HG02852 (cell line): ENCODE data around the gene SLC27A3.

Source experiments
- ATAC-seq: cut with Tn5 transposase; IDR thresholded peaks from one replicate; pipeline ENCODE4 v1.9.1; 2021; ENCODE audit warnings: mild to moderate bottlenecking, moderate library complexity; ENCODE audit not compliant: unreplicated experiment

SLC27A3 gene

DNA sequence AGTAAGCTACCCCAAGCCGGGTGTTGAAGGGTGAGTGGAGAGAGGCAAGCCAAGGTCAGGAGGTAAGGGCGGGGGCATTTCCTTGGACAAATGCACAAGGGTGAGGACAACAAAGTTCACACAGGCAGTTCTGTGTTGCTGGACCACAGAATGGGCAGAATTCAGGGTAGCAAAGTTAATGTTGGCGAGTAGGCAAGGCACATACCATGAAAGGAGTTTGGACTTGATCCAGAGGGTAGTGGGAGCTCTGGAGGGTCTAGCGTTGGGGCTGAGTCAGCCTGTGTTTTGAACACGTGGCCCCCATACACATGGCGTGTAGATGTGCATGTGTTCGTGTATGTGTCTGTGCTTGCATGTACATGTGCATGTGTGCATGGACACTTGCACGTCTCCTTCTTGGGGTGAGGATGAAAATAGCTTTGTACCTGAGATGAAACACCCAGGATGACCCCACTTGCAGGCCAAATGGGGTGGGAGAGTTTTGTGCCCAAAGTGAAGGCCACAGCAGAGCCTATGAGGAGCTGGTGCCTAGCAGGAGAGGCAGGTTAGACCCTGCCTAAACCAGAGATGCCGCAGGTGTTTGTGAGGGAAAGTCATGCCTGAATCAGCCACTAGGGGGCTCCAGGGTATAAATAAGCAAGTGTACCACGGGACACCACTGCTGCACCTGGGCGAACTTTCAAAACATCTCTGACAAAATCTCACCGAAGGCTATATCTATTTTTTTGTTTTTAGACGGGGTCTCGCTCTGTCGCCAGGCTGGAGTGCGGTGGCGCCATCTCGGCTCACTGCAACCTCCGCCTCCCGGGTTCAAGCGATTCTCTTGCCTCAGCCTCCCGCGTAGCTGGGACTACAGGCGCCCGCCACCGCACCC lies 21.8 kb downstream of the SLC27A3 start:
- ATAC-seq, result no peak

DNA sequence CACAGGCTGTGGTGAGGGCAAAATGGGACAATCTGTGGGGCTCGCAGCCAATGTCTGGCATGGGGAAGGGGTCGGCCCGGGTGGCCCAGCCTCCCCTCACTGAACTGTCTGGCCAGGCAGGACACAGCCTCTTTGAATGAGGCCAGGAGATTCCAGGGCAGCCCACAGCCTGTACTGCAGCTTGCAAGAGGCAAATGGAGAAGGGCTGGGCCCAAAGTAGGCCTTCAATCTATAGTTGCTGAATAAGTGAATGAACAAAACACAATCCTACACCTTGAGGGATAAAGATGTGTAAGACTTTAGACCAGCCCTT lies 23.2 kb downstream of the SLC27A3 start:
- no peak for ATAC-seq

DNA sequence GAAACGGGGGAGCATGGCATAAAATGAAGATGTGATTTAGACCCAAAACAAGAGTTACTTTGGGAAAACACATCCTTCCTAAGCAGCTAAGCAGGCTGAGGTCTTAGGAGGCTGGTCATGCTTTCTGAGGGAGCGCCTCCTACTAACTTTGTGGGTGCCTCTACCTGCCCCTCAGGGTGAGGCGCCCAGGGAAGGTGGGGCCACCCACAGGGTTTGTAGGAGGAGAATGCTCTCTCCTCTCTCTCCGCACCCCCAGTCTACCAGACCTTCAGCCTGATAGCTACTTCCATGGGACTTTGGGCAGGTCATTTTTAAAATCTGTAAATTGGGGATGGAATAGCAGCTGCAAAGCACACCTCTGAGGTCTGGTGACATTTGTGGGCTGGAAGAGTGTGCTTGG lies 23.8 kb downstream of the SLC27A3 start:
- no peak for ATAC-seq

DNA sequence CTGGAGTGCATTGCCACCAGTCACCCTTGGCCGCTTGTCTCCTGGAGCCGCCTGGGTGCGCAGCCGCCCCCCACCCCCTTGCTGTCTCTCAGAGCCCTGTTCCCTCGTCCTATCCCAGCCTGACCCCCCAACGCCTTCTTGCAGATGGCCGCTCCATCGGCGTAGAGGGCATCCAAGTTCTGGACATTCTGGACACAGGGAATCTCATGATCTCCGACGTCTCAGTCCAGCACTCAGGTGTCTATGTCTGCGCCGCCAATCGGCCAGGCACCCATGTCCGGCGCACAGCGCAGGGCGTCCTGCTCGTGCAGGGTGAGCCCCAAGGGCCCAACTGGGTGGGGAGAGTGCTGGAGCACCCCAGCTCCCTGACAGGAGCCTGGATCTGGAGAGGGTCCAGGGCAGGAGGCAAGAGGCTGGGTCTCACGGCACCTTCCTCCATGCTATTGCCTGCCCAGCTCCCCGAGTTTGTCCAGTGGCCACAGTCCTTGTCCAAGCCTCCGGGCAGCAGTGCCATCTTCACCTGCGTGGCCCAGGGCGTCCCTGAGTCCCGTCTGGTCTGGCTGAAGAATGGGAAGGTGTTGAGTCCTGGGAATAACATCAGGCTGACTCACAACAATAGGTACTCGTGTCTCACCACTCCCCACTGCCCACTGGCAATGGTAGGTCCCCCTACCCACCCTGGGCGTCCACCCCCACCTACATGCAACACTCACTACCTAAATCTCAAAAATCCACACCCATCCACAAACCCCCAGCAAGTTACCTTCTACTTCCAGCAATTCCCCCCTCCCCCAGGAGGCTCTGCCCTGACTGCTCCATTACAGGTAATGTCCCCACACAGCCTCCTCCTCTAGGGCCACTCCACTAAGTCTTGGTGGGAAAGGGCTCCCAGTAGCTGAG lies 24.6 kb downstream of the SLC27A3 start:
- ATAC-seq, result no peak

DNA sequence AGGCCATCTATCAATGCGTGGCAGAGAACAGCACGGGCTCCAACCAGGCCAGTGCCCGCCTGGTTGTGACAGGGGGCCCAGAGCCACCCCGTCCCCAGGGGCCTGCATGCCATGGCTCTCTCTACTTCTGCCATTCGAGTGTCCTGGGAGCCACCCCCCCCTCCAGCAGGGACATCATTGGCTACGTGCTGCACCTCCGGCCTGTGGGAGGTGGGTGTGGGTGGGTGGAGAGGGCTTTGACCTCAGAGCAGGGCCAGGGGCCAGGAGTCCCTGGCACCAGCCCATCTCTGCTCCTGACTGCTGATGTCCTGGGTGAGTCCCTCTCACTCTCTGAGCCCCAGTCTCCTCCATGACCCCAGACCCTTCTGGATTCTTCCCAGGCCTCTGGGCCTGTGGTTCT lies 25.3 kb downstream of the SLC27A3 start:
- no peak for ATAC-seq

DNA sequence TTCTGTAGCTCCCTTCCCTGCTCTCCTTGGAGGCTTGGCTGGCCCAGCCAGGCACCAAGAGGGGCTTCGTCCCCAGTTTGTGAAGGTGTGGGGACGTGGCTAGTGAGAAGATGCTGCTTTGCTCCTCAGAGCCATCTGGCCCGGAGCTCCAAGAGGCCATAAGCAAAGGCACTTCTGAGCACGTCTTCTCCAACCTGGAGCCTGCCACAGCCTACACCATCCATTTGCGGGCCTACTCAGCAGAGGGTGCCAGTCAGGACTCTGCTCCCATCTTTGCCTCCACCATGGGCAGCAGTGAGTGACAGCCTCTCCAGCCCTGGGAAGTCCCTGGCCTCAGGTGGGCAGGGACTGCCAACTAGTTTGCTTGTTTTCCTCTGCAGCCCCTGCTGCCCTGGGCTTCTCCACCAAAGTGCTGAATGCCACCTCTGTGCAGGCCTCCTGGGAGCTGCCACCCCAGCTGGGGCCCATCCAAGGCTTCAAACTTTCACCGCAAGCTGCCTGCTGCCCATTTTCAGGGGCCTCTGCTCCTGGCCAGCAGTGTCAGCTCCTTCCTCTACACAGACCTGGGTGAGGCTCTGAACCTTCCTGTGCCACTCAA lies 25.9 kb downstream of the SLC27A3 start:
- ATAC-seq, result no peak

DNA sequence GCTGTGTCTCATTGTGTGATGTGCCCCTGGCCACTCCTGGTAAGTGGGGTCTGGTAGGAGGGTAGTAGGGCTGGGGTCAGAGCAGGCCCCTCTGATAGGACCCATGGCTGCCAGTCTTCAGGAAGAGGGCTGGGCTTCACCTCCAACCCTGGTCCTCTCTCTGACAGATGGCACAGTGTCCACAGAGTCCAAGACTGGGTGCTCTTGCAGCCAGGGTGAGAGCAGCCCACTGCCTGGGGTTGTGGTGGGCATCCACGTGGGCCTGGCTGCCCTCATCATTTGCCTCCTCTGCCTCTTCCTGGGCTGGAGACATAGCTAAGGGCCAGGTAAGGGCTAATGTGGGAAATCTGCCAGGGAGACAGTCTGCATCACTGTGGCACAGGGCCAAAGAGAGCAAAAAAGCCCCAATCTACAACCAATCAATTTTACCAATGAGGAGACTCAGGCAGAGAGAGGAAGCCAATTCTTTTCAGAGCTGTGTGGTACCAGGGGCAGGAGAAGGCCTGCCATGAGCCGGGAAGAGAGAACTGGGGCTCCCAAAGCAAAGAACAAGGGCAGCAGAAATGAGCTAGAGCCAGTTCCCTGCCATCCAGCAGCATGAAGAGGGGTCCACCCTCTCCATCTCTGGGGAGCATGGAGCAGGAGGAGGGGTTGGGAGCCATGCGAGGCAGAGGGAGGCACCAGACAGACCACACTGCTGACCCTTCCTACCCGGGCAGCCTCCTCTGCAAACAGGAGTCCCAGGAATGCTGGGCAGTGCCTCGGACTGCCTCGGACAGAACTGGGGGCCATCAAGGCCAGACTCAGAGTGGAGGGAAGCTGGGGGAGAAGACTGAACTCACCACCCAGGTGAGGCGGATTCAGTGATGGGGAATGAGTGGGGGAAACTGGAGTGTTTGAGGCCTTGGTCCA lies 26.8 kb downstream of the SLC27A3 start:
- no peak for ATAC-seq

DNA sequence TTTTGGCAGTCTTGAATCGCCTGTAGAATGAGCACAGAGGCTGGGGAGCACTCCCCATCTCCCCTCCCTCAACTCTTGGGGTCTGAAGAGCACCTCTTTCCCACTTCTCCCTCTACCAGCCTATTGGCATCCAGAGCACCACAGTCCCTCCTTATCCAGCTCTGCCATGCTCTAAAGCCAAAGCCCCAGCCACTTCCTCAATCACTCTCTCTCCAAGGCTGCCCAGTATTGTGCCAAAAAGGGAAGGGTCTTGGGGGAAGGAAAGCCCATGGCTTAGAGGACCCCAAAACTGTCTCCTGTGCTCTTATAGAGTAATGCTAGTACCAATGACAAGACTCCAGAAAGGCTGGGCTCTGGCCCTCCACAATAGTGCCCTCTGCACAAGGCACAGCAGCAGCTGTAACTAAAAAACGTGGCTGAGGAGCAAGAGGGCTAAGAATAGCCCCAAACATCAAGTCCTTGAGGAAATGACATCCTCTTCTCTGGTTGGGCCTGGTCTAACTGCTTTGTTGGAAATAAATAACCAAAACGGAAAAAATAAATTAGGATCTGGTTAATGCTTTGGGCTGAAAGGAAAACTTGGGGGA lies 28.4 kb downstream of the SLC27A3 start:
- no peak for ATAC-seq

DNA sequence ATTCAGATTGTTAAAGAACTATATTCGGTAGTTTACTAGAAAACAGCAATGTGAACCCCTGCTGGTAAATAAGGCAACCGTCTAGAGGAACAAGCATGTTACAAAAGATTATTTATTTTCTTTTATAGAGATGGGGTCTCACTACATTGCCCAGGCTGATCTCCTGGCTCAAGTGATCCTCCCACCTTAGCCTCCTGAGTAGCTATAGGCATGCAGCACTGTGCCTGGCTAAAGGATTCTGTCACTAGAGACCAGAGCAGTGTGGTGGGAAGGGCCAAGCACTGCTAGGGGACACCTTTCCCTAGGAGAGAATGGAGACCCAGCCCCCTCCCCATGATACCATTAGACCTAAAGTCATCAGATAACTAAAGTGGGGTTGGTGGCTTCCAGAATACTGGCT lies 28.9 kb downstream of the SLC27A3 start:
- no peak for ATAC-seq

DNA sequence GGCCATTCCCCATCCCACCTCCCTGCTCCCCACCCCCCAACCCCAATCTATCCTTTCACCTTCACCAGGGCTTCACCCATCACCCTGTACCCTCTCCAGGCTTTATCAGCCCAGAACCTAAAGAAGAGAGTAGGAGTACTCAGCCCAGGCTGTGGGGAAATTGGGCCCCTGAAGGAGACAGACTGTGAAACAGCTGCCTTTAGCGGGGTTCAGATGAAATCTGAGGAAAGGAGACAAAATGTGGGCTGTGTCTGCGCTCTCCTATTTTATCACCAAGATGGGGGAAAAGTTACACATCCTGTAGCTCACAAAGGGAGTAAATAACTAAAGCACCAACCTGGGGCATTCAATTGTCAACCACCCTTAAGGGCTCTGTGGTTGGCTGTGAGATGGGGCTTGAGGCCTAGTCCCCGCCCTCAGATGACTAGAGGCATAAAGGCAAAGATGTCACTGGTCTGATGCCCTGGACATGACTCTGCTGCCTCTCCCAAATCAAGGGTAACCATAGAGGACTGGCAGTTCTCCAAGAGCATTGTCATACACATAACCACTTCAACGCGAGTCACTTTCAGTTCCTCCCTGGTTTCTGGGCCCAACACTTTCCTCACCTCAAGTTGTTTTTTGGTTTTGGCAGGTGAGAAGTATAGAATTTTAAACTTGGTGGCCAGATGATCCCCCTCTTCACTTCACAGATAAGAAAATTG lies 30.0 kb downstream of the SLC27A3 start:
- peak; percentile 91 for ATAC-seq

DNA sequence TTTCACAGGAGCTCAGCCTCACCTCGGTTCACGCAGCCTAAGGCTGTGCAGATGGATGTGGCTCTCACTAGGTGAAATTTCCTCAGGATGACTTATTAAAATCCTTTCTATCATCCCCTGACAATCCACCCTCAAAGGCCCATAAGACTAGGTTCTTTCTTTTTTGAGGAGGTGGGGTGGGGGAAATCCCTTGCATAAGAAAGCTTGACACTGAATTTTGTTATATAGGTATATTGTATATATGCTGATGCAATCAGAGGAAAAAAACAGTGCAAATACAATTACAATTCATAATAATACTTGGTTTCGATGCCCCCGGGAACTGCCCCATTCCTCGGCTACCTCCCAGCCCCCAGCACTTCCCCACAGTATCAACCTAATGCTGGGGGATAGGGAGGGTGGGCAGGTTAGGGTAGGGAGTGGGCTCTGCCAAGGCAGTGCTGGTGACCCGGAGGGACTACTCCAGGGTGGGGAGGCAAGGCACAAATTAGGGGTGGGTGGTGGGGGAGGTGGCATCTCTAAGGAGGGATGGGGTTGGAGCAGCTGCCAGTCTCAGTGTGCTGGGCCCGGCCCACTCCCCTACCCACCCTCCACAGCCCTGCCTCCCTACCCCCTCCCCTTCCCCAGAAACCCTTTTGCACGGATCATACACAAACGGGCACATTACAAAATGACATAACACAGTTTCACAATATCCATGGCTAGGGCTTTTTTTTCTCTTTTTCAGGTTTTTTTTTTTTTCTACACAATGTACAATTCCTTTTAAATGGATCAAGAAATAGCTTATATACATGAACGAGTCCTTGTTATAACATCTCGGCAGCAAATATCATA lies 30.9 kb downstream of the SLC27A3 start:
- peak; percentile 7 for ATAC-seq

DNA sequence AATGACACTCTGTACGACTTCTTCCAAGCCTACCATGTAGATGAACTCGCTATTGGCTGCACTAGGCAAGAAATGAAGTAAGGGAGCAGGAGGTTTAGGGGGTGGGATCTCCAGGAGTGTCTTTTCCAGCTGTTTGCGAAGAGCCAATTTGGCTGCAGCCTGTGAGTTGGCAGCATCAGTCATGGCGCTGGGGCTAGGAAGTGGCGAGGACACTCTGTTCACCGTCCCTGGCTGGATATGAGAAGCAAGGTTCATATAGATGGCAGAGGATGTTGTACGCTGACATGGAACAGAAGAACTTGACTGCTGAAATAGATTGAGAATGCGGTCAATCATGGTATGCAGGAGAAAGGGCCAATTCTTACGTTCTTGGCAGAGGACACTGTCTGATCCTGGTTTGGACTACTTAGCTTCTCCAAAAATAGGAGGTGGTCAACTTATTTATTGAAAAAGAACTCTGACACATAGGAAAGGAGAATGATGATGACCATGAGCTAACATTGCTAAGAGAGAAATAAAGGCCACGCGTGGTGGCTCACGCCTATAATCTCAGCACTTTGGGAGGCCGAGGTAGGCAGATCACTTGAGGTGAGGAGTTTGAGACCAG lies 41.2 kb downstream of the SLC27A3 start:
- no peak for ATAC-seq

DNA sequence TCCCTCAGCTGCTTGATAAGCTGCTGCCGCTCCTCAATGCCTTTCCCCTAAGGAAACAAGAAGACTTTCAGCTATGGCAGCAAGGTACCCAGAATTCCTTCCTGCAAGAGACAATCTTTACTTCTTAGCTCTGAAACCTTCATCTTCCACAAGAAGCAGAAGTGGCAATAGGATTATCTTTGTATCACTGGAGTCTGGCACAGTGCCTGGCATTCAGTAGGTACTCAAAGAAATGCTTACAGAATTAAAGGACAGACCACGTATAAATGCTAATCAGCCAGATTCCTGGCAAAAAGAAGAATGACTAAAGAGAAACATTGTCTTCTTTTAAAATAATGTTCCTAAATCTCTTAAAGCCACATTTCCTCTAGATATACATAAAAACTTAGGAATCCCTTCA lies 43.7 kb downstream of the SLC27A3 start:
- no peak for ATAC-seq

DNA sequence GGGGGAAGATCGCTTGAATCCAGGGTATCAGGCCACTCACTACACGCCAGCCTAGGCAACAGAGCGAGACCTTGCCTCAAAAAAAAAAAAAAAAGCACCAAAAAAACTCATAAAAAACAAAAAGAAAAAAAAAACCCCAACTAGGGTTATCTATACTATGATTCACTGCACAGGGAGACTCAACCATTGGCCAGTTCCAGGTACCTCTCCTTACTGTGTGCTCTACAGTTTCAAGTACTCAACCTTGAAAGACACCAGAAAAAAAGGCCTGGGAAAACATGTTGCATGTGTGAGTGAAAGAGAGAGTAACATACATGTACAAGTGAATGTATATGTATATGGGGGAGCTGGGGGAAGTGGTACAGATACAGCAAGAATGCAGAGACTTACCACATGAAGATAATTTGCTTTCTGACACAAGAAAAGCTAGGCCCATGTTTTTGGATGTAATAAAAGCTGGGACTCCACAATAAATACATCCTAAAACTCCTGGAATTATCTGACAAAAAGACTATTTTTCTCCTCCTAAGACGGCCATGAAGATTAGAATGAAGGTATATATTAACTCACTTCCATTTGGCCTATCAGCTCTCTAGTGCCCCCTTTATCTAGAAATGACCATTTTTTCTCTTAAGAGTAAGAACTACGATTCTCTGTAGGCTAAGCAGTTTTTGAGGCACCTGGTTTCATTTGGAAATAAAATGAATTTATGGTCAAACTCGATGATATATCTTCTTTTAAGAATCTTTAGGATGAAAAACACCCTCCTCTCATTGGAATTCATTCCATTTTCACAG lies 52.2 kb downstream of the SLC27A3 start:
- ATAC-seq, result no peak
